ENCODE data around the gene BAHCC1.

BAHCC1 gene

DNA sequence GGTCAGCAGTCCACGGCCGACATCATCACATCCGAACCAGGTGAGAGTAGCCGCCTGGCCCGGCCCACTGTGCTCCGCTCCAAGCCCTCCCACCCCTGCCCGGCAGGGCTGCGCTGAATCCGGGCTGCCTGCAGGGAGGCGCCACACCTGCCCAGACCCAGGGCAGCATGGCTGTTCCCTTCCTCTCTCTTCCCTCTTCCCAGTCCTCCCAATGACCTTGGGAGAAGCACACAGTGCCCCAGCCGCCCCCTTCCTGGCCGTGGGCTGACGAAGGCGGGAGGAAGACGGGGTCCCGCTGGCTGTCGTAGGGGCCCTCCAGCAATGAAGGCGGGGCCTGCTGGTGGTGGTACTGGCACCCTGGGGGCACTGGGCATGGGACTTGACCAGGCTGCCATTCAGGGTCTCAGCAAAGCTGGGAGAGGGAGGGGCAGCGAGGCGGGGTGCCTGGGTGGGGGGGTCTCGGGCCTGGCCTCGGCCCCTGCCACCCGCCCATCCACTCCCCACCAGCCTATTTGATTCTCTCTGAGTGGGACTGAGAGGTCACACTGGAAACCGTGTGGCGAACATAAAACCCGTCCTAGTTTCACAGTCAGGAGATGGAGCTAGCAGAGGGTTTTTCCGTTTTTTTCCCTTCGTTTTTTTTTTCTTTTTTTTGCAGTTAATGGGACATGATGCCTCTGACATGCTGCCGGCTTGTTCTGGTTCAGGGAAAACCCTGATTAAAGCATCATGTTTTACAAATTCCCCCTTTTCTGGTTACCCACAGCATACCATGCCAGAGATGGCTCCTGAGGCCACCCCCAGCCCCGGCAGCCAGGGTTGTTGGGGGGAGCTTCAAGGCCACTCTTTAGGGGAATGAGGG is 50.6 kb downstream of the BAHCC1 start:
- no peak for DNase-seq

DNA sequence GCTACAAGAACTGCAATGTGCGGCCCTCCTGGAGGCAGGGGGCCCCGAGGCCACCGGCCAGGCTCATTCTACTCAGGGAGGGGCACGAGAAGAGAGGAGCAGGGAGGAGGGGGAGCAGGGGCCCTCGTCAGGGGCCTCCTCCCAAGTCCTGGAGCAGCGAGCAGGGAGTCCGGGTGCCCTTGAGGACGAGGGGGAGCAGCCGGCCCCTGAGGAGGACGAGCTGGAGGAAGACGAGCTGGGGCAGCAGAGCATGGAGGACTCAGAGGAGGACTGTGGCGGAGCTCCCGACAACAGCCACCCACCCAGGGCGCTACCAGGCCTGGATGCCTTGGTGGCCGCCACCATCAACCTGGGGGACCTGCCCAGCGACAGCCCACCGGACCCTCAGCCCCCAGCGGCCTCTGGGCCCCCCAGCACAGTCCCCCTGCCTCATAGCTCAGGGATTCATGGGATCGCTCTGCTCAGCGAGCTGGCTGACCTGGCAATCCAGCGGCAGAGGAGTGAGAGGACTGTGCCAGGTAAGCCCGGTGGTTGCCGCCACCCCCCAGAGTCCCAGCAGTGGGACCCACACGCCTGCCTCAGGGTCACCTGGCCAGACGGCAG is 52.2 kb downstream of the BAHCC1 start:
- no peak for DNase-seq

DNA sequence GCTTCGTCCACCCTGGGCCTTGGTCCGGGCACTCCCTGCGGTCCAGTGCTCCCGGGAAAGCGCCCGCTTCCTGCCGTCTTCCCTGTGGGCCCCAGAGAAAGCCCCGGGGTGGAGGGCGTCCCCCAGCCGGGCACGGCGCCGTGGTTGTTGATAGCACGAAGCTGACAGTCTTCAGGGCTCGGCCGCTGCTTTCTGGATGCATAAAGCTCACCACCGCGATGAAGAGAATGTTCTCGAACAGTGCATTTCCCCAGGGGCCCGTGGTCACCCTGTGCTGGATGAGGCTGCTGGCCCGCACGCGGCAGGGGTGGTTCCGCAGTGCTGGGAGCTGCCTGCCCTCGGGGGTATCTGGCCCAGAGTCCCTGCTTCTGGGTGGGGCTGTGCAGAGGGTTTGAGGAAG is 53.2 kb downstream of the BAHCC1 start:
- no peak for DNase-seq

DNA sequence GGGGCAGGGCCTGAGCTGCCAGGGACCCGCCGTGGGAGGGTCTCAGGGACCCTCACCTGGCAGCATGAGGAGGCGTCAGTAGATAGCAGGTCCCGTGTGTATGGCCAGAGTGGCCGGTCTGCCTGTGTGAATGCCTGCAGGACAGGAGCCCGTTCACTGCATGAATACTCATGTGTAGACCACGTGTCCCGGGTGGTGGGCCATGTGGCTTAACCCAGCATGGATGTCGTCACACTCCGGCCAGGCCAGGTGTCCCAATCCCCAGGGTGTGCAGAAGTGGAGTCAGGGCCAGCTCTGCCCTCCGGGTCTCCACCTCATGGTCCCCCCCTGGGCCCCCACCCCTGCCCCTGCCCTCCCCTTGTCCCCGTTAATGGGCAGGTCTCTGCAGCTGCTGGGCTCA is 53.7 kb downstream of the BAHCC1 start:
- no peak for DNase-seq

DNA sequence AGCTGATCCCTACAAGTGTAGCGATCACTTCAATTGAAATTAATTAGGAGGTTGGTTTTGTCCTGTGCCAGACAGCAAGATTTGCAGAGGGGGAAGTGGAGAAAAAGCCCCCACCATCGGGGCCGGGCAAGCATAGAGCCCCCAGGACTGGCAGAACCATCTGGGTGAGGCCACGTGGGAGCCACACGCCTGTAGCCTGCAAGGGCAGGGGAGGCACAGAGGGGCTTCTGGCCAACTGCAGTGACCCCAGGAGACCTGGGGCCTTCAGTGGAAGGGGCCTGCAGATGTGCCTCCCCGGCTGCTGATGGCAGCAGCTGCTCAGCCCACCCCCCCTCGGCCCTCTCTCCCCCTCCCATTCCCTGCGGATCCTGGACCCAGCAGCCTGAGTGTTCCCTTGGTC is 54.1 kb downstream of the BAHCC1 start:
- no peak for DNase-seq

DNA sequence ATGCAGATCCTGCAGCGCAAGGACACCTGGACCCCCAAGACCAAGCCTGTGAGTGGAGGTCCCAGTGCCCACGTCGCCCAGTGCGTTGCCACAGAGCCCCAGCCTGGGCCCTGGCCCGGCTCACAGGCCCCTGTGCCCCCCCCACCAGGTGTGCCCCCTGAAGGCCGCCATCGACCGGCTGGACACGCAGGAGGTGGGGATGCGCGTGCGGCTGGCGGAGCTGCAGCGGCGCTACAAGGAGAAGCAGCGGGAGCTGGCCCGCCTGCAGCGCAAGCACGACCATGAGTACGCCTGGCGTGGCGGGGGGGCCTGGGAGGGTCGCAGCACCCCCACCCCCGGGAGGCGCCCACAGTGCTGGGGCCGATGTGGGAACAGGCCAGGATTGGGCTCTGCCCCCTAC is 56.6 kb downstream of the BAHCC1 start:
- no peak for DNase-seq

DNA sequence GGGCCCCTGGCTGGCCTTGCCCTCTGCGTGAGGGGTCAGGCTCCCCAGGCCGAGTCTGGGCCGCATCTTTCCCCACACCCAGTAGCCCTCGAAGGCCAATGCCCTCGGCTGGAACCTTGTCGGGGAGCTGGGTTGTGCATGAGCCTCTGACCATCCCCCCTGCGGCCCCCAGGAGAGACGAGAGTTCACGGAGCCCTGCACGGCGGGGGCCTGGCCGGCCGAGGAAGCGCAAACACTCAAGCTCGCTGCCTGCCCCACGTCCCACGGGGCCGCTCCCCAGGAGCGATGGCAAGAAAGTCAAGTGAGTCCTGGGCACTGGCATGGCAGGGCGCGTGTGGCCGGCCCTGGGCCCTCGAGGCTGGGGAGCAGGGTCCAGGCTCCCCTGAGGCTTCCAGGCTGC is 57.3 kb downstream of the BAHCC1 start:
- DNase-seq = no peak

DNA sequence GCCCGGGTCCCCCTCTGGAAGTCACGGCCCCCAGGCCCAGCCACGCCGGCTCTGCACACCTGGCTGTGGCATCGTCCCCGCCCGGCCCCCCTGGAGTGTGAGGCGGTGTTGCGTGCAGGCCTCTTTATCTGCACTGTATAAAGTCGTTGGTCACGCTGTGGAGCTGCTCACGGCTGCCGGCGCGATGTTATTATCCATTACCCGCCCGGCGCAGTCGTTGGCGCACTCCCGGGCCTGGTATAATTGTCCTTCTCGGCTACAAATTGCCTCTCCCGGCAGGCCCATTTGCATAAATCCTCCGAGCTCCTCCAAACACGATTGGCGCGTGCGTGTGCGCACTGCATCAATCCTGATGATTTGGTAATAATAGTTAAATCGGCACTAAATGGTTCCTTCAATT is 57.8 kb downstream of the BAHCC1 start:
- no peak for DNase-seq

DNA sequence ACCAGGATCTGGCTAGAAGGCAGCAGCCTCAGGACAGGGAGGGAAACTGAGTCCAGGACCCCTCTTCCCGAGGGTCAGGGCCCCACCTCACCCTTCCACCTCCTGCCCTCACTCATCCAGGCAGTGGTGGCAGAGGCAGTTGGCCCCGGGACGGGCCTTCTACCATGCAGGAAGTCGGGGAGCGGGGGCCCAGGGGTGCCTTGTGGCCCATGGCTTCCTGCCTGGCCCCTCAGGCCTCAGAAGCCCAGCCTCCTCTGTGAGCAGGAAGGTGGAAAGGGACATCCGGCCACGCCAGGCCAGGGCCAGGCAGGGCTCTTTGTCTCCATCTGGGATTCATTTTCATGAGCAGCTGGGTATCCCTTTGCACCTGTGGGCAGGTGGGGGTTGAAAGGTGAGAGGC is 58.5 kb downstream of the BAHCC1 start:
- no peak for DNase-seq

DNA sequence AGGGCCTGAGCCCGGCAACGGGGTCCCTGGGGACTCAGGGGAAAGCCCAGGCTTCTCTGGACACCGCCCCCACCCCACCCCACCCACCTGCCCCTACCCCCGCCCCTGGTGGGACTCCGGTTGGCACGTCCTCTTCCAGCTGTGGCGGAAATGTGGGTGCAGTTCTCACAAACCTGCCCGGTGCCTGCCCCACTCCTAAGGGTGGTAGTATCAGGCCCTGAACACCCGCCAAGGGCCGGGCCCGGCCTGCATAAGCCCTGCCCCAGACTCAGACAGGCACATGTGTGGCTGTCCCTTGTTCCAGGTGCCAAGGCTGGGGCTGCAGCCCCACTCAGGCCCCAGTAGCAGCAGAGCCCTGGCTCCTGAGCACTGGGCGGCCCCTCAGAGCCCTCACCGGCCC is 59.2 kb downstream of the BAHCC1 start:
- no peak for DNase-seq

DNA sequence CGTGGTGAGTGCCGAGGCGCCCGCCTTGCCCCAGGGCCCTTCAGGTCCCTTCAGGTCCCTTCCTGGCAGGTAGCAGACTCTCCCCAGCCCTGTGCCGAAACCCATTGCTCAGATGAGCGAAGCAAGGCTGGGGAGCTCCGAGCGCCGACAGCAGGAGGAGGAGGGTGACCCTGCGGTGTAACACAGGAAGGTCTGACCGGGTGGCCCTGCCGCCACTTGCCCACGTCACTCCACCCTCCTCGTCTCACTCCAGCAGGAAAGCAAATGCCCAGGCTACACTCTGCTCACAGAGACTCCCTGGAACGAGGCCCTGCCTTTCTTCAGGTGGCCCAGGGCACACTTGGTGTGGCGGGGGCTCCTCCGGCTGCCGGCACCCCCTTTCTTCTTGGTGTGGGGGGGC is 60.1 kb downstream of the BAHCC1 start:
- no peak for DNase-seq

DNA sequence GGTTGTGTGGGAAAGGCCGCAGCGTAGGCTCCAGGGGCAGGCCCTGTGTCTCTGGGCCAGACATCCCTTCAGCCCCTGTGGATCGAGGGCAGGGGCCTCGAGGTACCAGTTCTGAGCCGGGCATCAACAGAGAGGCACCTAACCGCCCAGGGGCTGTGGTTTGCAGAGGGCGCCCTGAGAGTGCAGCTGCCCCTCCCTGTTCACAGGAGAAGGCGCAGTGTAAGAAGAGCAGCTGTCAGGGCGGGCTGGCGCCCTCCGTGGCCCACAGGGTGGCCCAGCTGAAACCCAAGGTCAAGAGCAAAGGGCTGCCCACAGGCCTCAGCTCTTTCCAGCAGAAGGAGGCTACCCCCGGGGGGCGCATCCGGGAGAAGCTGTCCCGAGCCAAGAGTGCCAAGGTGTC is 60.8 kb downstream of the BAHCC1 start:
- DNase-seq = no peak

DNA sequence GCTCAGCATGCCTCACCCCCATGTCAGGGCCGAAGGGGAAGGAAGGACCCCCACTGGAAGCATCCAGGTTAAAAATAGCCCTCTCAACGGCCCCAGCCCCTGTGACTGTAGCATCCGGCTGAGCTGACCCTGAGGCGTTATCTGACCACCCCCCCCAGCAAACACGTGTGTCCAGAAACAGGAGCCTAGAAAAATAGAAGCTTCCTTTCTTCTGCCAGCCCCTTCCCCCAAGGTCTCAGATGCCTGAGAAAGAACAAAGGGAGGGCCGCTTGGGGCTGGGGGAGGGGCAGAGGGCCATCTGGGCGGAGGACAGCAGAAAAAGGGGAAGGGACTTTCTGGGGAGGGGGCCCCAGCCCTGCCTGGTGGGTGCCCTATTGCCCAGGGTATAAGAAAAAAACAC is 61.5 kb downstream of the BAHCC1 start:
- DNase-seq = no peak

DNA sequence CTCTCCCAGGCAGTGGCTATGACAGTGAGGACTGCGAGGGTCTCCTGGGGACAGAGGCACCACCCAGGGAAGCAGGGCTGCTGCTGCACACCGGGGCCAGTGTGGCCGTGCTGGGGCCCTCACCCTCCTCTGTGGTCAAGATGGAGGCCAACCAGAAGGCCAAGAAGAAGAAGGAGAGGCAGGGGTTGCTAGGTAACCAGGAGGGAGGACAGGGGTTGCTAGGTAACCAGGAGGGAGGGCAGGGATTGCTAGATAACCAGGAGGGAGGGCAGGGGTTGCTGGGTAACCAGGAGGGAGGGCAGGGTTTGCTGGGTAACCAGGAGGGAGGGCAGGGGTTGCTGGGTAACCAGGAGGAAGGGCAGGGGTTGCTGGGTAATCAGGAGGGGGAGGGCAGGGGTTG is 62.1 kb downstream of the BAHCC1 start:
- no peak for DNase-seq

DNA sequence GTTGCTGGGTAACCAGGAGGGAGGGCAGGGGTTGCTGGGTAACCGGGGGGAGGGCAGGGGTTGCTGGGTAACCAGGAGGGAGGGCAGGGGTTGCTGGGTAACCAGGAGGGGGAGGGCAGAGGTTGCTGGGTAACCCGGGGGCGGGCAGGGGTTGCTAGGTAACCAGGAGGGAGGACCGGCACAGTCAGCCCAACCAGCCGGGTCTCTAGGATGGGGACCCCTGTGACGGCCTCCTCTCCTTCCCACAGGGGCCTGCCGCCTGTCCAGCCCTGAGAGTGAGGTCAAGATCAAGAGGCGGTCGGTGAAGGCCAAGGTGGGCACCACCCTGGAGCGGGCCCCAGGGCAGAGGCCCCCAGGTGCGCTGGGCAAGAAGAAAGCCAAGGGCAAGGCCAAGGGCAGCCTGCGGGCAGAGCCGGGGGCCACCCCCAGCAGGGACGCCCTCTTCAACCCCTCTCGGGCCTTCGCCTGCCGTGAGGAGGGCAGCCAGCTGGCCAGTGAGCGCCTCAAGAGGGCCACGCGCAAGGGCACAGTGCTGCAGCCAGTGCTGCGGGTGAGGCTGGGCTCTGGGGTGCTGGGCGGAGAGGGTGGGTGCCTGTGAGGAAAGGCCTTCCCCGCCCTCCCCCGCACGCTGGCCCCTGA is 62.8 kb downstream of the BAHCC1 start:
- no peak for DNase-seq

DNA sequence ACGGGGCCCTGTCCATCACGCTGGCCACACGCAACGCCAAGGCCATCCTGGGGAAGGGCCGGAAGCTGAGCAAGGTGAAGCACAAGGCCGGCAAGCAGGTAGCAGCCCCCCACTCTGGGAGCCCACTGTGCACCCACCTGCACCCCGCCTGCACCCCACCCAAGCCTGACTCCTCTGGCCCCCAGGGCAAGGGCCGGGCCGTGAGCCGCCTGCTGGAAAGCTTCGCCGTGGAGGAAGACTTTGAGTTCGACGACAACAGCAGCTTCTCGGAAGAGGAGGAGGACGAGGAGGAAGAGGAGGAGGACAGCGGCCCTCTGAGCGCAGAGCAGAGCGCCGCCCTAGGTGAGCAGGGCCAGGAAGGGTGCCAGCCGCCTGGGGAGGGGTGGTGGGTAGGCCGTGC is 63.4 kb downstream of the BAHCC1 start:
- no peak for DNase-seq

DNA sequence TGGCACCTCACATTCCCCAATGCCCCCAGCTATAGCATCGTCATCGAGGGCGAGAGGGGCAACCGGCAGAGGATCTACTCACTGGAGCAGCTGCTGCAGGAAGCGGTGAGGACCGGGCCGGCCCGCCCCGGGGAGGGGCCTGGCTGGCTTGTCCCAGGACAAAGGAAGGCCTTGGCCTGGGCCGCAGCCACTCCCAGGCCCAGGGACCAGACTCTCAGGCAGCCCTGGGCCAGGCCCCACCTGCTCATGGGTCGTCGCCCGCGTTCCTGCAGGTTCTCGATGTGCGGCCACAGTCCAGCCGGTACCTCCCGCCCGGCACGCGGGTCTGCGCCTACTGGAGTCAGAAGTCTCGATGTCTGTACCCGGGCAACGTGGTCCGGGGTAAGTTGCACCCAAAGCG is 64.0 kb downstream of the BAHCC1 start:
- DNase-seq = no peak

DNA sequence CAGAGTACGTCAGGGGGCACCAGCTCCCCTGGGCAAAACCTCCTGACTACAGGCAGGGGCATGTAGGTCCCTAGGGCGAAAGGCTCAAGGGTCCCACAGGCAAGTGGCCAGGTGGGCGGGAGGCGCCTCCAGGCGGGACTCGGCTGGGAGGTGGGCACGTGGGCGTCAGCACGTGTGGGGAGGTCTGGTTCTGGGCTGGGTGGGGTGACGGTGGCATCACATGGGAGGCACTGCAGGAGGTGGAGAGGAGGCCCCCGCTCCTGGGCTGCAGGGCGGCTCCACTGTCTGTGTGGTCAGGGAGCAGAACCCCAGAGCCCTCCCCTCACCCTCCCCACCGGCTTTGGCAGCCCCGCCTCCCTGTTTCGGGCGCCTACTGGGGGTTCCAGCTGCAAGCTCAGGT is 64.6 kb downstream of the BAHCC1 start:
- no peak for DNase-seq

DNA sequence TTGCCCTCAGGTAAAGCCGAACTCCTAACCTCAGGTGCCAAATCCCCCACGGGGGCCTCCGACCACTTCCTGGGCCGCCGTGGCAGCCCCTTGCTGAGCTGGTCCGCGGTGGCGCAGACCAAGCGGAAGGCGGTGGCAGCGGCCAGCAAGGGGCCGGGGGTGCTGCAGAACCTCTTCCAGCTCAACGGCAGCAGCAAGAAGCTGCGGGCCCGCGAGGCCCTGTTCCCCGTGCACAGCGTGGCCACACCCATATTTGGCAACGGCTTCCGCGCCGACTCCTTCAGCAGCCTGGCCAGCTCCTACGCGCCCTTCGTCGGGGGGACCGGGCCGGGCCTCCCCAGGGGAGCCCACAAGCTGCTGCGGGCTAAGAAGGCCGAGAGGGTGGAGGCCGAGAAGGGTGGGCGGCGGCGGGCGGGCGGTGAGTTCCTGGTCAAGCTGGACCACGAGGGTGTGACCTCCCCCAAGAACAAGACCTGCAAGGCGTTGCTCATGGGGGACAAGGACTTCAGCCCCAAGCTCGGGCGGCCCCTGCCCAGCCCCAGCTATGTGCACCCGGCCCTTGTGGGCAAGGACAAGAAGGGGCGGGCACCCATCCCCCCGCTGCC is 65.7 kb downstream of the BAHCC1 start:
- DNase-seq = no peak

DNA sequence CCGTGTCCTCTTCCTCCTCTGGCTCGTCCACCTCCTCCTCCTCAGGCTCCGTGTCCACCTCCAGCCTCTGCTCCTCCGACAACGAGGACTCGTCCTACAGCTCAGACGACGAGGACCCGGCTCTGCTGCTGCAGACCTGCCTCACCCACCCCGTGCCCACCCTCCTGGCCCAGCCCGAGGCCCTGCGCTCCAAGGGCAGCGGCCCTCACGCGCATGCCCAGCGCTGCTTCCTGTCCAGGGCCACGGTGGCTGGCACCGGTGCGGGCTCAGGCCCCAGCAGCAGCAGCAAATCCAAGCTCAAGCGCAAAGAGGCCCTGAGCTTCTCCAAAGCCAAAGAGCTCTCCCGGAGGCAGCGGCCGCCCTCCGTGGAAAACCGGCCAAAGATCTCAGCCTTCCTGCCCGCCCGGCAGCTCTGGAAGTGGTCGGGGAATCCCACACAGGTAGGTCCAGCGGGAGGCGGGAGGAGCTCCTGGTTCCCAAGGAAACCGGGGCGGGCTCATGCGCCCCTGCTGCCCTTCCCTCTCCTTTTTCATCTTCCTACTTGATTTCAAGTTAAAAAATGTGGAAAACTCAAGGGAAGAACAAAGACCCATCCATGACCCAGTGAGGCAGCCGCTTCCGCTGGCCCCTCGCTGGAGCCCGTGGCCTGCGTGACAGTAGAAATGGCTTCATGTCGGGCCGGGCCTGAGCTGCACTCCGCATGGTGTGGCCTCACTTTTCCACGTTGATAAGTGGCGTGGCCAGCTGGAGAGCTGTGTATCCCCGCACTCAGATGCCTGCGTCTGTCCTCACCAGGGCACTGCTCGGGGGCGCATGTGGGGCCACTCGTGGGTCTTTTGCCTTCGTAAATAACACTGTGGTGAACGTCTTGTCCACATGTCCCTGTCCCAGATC is 66.6 kb downstream of the BAHCC1 start:
- no peak for DNase-seq

DNA sequence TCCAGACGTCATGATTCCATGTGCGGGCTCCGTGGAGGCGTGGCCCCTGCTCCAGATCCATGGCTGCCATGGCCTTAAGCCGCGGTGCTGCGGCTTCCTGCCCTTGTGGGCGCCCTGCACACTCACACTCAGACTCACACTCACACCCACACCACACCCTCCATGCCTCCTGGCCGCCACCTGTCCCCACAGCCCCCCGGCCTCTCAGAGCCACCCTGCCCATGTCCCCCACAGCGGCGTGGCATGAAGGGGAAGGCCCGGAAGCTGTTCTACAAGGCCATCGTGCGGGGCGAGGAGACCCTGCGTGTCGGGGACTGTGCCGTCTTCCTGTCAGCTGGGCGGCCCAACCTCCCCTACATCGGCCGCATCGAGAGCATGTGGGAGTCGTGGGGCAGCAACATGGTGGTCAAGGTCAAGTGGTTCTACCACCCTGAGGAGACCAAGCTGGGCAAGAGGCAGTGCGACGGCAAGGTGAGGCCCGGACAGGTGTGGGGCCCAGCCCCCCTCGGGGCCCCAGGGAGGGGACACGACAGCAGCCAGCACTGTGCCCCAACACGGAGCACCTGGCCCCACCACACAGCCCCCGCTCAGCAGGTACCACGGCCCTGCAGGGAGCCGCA is 67.4 kb downstream of the BAHCC1 start:
- DNase-seq = no peak

DNA sequence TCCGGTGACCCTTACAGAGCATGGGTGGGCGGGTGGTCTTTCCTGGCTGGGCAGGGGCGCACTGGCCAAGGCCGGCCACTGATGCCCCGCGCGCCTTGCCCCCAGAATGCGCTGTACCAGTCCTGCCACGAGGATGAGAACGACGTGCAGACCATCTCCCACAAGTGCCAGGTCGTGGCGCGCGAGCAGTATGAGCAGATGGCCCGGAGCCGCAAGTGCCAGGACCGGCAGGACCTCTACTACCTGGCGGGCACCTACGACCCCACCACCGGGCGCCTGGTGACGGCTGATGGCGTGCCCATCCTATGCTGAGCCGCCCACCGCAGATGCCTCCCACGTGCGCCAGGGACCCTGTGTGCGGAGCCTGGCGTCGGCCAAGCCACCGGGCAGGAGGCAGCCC is 68.2 kb downstream of the BAHCC1 start:
- no peak for DNase-seq
